Spleen (tissue), 7 donors: ENCODE measurements around the gene CES3.

Experiments used
- POLR2A ChIP-seq, 3 donors: fragments of 450-650 bp; IDR thresholded peaks; one replicate each; pipeline ENCODE4 v1.5.1; 2017; ENCODE audit warnings: antibody characterized with exemption in 3 of 3, mild to moderate bottlenecking in 1 of 3
- POLR2AphosphoS5 ChIP-seq, 3 donors: sonication (generic); formaldehyde crosslinking; IDR thresholded peaks; one replicate each; pipeline ENCODE4 v1.5.1; 2017; ENCODE audit warnings: antibody characterized with exemption in 3 of 3
- TF ChIP-seq, protein P1 (sequence below), 11 experiments: fragments of 200-600 bp in 7 of 11; fragments of 450-650 bp in 4 of 11; sonication (generic) in 4 of 11; IDR thresholded peaks in 8 of 11; conservative IDR thresholded peaks in 3 of 11; 1 replicate in 7 of 11; 2 replicates in 4 of 11; pipeline versions ENCODE4 v1.4.0 to v1.8.0; 2016 to 2021; ENCODE audit warnings: antibody characterized with exemption in 11 of 11, inconsistent platforms in 4 of 11, mild to moderate bottlenecking in 1 of 11
- donor health status: DM: no; HTN: no; CAD: no; lungs with moderate emphysema.
- donor health status: DM: no; HTN: no; CAD: no.
- donor health status: DM: no; HTN: no; CAD: no.

DNA sequence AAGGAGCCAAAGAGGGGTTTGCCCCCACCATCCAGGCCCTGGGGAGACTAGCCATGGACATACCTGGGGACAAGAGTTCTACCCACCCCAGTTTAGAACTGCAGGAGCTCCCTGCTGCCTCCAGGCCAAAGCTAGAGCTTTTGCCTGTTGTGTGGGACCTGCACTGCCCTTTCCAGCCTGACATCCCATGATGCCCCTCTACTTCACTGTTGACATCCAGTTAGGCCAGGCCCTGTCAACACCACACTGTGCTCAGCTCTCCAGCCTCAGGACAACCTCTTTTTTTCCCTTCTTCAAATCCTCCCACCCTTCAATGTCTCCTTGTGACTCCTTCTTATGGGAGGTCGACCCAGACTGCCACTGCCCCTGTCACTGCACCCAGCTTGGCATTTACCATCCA, 48.1 kb downstream of the CES3 start:
- TF ChIP-seq, protein P1, sequence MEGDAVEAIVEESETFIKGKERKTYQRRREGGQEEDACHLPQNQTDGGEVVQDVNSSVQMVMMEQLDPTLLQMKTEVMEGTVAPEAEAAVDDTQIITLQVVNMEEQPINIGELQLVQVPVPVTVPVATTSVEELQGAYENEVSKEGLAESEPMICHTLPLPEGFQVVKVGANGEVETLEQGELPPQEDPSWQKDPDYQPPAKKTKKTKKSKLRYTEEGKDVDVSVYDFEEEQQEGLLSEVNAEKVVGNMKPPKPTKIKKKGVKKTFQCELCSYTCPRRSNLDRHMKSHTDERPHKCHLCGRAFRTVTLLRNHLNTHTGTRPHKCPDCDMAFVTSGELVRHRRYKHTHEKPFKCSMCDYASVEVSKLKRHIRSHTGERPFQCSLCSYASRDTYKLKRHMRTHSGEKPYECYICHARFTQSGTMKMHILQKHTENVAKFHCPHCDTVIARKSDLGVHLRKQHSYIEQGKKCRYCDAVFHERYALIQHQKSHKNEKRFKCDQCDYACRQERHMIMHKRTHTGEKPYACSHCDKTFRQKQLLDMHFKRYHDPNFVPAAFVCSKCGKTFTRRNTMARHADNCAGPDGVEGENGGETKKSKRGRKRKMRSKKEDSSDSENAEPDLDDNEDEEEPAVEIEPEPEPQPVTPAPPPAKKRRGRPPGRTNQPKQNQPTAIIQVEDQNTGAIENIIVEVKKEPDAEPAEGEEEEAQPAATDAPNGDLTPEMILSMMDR (IDR thresholded peaks at IDR 0.05 in 8 of 11, conservative IDR thresholded peaks at IDR 0.05 in 3 of 11): no peak
- no peak for TF ChIP-seq POLR2A (IDR thresholded peaks at IDR 0.05)
- no peak for TF ChIP-seq POLR2AphosphoS5 (IDR thresholded peaks at IDR 0.05)
